GM10266 (cell line): ENCODE measurements around the gene LAMTOR2.

Experiments used
- DNase-seq: peaks from one replicate; pipeline ENCODE4 v3.0.0; 2012; ENCODE audit errors: extremely low spot score
- CTCF ChIP-seq: IDR thresholded peaks from 2 replicates; pipeline ENCODE4 v1.5.1; 2012; ENCODE audit warnings: mild to moderate bottlenecking, low read depth; ENCODE audit not compliant: control insufficient read depth, insufficient read depth; ENCODE audit errors: missing control alignments

The LAMTOR2 gene

GRCh38 chr1:156081917-156082308 is 27.3 kb downstream of the LAMTOR2 start:
- no peak for TF ChIP-seq CTCF
- DNase-seq: no peak

GRCh38 chr1:156082309-156083091 is 27.9 kb downstream of the LAMTOR2 start, which contains the start of gene MEX3A:
TSS of gene MEX3A (minus strand) at chr1:156082465. CDS start at chr1:156081998, 467 bp downstream.
- TF ChIP-seq CTCF: no peak
- DNase-seq: peak; percentile 88

- TF ChIP-seq CTCF: no peak
- no peak for DNase-seq
Observed at GRCh38 chr1:156083800-156084790, 29.5 kb downstream of the LAMTOR2 start.

GRCh38 chr1:156086256-156086662 is 31.7 kb downstream of the LAMTOR2 start:
- no peak for DNase-seq
- no peak for TF ChIP-seq CTCF

GRCh38 chr1:156089704-156090103 is 35.1 kb downstream of the LAMTOR2 start:
- DNase-seq: no peak

GRCh38 chr1:156090138-156090839 is 35.7 kb downstream of the LAMTOR2 start:
- no peak for TF ChIP-seq CTCF
- DNase-seq: no peak

More at GRCh38 chr1:156089704-156090103, 35.1 kb downstream of the LAMTOR2 start:
- no peak for TF ChIP-seq CTCF
